CD14-positive monocyte (primary cell): ENCODE data around the gene MAST1. TPM values are rescaled to one million over a fixed set of nuclear protein-coding genes. Genes with fewer than 3 reads are reported as not detected.

Experiments
- DNase-seq, 3 donors: peaks; one replicate each; pipeline ENCODE4 v3.0.0-alpha.2; 2011 to 2022
- H2AFZ ChIP-seq: 2 replicates; pipeline ENCODE4 v1.6.0; 2012; ENCODE audit warnings: mild to moderate bottlenecking, low read depth, low read length, inconsistent platforms; ENCODE audit not compliant: insufficient read depth, poor library complexity, severe bottlenecking
- H3K27ac ChIP-seq, 2 donors: 1 replicate in 1 of 2; 2 replicates in 1 of 2; pipeline ENCODE4 v1.5.1; 2012 to 2013; ENCODE audit warnings: low read length in 2 of 2, control low read depth in 1 of 2, inconsistent platforms in 1 of 2, low read depth in 1 of 2, mild to moderate bottlenecking in 1 of 2
- H3K27me3 ChIP-seq, 2 donors: one replicate each; pipeline versions ENCODE4 v1.6.0 to v1.6.1; 2011 to 2013; ENCODE audit warnings: low read length in 2 of 2; ENCODE audit not compliant: control insufficient read depth in 2 of 2, insufficient read depth in 2 of 2
- H3K36me3 ChIP-seq, 2 donors: replicated peaks in 1 of 2; 1 replicate in 1 of 2; 2 replicates in 1 of 2; pipeline versions ENCODE4 v1.5.1 to v1.6.1; 2012 to 2013; ENCODE audit warnings: low read length in 2 of 2, control low read depth in 1 of 2, inconsistent platforms in 1 of 2, mild to moderate bottlenecking in 1 of 2; ENCODE audit not compliant: insufficient read depth in 2 of 2, control insufficient read depth in 1 of 2
- H3K4me1 ChIP-seq, 2 donors: 1 replicate in 1 of 2; 2 replicates in 1 of 2; pipeline versions ENCODE4 v1.5.1 to v1.6.1; 2012 to 2013; ENCODE audit warnings: low read length in 2 of 2, control low read depth in 1 of 2, inconsistent platforms in 1 of 2, mild to moderate bottlenecking in 1 of 2, moderate library complexity in 1 of 2; ENCODE audit not compliant: insufficient read depth in 2 of 2, control insufficient read depth in 1 of 2
- H3K4me2 ChIP-seq: replicated peaks from 2 replicates; pipeline ENCODE3; 2012; ENCODE audit warnings: low read length, moderate library complexity, mild to moderate bottlenecking; ENCODE audit not compliant: poor library complexity, severe bottlenecking; ENCODE audit errors: extremely low read depth
- H3K4me3 ChIP-seq, 3 experiments: fragments of 200-600 bp in 1 of 3; sonication (generic) in 1 of 3; replicated peaks in 1 of 3; 1 replicate in 2 of 3; 2 replicates in 1 of 3; pipeline ENCODE4 v1.5.1; 2011 to 2013; ENCODE audit warnings: low read length in 3 of 3, mild to moderate bottlenecking in 3 of 3, control low read depth in 2 of 3, low read depth in 2 of 3, inconsistent platforms in 1 of 3, moderate library complexity in 1 of 3
- H3K79me2 ChIP-seq: 2 replicates; pipeline ENCODE4 v1.6.0; 2012; ENCODE audit warnings: mild to moderate bottlenecking, control low read depth, inconsistent platforms, low read length, moderate library complexity; ENCODE audit not compliant: insufficient read depth
- H3K9ac ChIP-seq: 2 replicates; pipeline ENCODE4 v1.6.0; 2017; ENCODE audit warnings: low read length, mild to moderate bottlenecking; ENCODE audit not compliant: insufficient read depth, poor library complexity, severe bottlenecking
- H3K9me3 ChIP-seq, 2 donors: replicated peaks in 1 of 2; 1 replicate in 1 of 2; 2 replicates in 1 of 2; pipeline versions ENCODE4 v1.5.1 to v1.6.1; 2012 to 2013; ENCODE audit warnings: low read length in 2 of 2, control low read depth in 1 of 2; ENCODE audit not compliant: control insufficient read depth in 1 of 2, insufficient read depth in 1 of 2
- H4K20me1 ChIP-seq: 2 replicates; pipeline ENCODE4 v1.6.0; 2012; ENCODE audit warnings: mild to moderate bottlenecking, low read length, control low read depth, moderate library complexity; ENCODE audit not compliant: insufficient read depth
- H3K27ac Mint-ChIP-seq, 7 donors: one replicate each; pipeline ENCODE4 v1.8.0; 2020; ENCODE audit warnings: mild to moderate bottlenecking in 7 of 7, mixed read lengths in 7 of 7, moderate library complexity in 6 of 7, inconsistent platforms in 2 of 7
- H3K27me3 Mint-ChIP-seq, 3 donors: one replicate each; pipeline ENCODE4 v1.8.0; 2021 to 2022; ENCODE audit warnings: low read depth in 3 of 3, mild to moderate bottlenecking in 3 of 3, mixed read lengths in 3 of 3, moderate library complexity in 3 of 3, inconsistent platforms in 1 of 3
- H3K36me3 Mint-ChIP-seq, 2 donors: one replicate each; pipeline ENCODE4 v1.8.0; 2020; ENCODE audit warnings: mixed read lengths in 2 of 2, inconsistent platforms in 1 of 2, mild to moderate bottlenecking in 1 of 2
- H3K4me1 Mint-ChIP-seq: one replicate; pipeline ENCODE4 v1.8.0; 2020; ENCODE audit warnings: mild to moderate bottlenecking, mixed read lengths
- H3K4me3 Mint-ChIP-seq, 2 donors: one replicate each; pipeline ENCODE4 v1.8.0; 2020; ENCODE audit warnings: mild to moderate bottlenecking in 2 of 2, mixed read lengths in 2 of 2, moderate library complexity in 1 of 2
- H3K9me3 Mint-ChIP-seq, 7 donors: one replicate each; pipeline ENCODE4 v1.8.0; 2020 to 2022; ENCODE audit warnings: mixed read lengths in 7 of 7, mild to moderate bottlenecking in 6 of 7, moderate library complexity in 6 of 7, inconsistent platforms in 2 of 7
- WGBS: methylation state at CpG from one replicate; pipeline ENCODE4 v1.1.5; 2013; ENCODE audit warnings: missing lambda C conversion rate; ENCODE audit not compliant: insufficient coverage; 5-methylcytosine and 5-hydroxymethylcytosine counted together
- intact Hi-C, 2 donors: fragments of 100-400 bp; cut with micrococcal nuclease; formaldehyde crosslinking; loops; one replicate each; pipeline versions ENCODE4 v1.15.0 to v1.15.1; 2023
- polyA plus RNA-seq, 3 donors: library from polyadenylated mRNA; depleted of rRNA in 1 of 3; unstranded in 2 of 3; stranded (reverse) in 1 of 3; fragments of 300-500 nt in 2 of 3; fragments of >200 nt in 1 of 3; fragmentation: Illumina TruSeq in 2 of 3; gene quantifications; 1 replicate in 2 of 3; 2 replicates in 1 of 3; pipeline ENCODE4 v1.2.3, GENCODE V29; 2012 to 2021
- TF ChIP-seq, protein P1 (sequence below): fragments of 200-600 bp; IDR thresholded peaks from one replicate; pipeline ENCODE4 v1.8.0; 2022; ENCODE audit warnings: antibody characterized with exemption, mild to moderate bottlenecking

The MAST1 gene
- polyA plus RNA-seq, 3 donors = 0.28 to 3.6 (median 1.1) TPM

DNA sequence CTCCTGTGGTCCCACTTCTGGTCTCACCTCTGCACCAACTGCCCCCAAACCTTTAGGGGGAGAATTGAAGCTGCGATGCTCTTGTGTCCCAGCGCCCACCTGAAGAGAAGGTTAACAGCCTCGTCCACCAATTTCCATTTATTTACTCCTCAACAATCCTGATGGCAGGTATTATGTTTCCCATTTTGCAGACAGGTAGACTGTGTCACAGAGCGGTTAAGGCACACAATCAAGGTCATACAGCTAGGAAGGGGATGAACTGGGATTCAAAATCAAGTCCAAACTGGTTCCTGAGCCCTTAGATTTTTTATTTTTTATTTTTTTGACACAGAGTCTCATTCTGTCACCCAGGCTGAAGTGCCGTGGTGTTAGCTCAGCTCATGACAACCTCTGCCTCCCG, 36.8 kb downstream of the MAST1 start:
- 100% methylated on average over 4 of the region's 6 CpGs for WGBS
- Histone ChIP-seq H3K27ac (no peak overlapping the region), H4K20me1 (peaks cover 29% of the 10 kb centered on the region), H3K9ac (no peak overlapping the region), H3K36me3 (peaks cover 0 to 18% of the 10 kb centered on the region in 2 donors), H3K79me2 (no peaks in the 10 kb centered on the region), H3K27me3 (no peaks in the 10 kb centered on the region), H3K9me3 (peaks cover 0 to 12% of the 10 kb centered on the region in 2 donors), H2AFZ (no peak overlapping the region), H3K4me3 (no peak overlapping the region), H3K4me1 (peaks cover 0 to 7% of the 10 kb centered on the region in 2 donors), H3K4me2 (no peak overlapping the region)
- intact Hi-C loops = no loop called here
- peaks cover 9% of the 10 kb centered on the region for H3K4me1 Mint-ChIP-seq
- DNase-seq = no peak
- no peak overlapping the region for H3K4me3 Mint-ChIP-seq
- peak overlapping the region in 1 of 7 donors; percentile 26 for H3K27ac Mint-ChIP-seq
- H3K9me3 Mint-ChIP-seq = peaks cover 3 to 18% (median 10%) of the 10 kb centered on the region in 7 donors
- TF ChIP-seq, protein P1, sequence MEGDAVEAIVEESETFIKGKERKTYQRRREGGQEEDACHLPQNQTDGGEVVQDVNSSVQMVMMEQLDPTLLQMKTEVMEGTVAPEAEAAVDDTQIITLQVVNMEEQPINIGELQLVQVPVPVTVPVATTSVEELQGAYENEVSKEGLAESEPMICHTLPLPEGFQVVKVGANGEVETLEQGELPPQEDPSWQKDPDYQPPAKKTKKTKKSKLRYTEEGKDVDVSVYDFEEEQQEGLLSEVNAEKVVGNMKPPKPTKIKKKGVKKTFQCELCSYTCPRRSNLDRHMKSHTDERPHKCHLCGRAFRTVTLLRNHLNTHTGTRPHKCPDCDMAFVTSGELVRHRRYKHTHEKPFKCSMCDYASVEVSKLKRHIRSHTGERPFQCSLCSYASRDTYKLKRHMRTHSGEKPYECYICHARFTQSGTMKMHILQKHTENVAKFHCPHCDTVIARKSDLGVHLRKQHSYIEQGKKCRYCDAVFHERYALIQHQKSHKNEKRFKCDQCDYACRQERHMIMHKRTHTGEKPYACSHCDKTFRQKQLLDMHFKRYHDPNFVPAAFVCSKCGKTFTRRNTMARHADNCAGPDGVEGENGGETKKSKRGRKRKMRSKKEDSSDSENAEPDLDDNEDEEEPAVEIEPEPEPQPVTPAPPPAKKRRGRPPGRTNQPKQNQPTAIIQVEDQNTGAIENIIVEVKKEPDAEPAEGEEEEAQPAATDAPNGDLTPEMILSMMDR = no peak
- H3K36me3 Mint-ChIP-seq = peaks cover 13 to 46% of the 10 kb centered on the region in 2 donors
- peaks cover 2 to 4% (median 3%) of the 10 kb centered on the region in 3 donors for H3K27me3 Mint-ChIP-seq

DNA sequence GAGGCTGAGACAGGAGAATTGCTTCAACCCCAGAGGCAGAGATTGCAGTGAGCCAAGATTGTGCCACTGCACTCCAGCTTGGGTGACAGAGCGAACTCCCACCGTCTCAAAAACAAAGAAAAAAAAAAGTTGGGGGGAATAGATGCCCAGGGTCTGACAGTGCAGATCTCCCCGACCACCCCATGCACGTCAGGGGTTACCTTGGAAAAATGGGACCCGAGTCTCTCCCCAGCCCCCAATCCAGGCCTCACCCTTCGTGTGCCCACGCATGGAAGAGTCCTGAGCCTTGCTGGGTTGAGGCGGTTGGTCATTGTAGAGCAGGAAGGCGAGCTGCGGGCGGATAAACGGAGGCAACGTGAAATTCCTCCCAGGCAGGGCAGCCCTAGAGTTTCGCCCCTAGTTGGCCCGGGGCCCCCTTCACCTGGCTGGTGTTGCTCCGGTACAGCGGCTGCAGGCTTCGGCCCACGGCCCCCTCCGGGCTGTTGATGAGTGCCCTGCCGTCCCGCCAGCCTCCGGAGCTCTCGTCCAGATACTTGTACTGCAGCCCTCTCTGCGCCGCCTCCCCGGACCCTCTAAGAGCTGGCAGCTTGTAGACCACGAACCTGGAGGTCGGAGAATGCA, 42.3 kb downstream of the MAST1 start:
- peaks cover 50% of the 10 kb centered on the region for H3K4me1 Mint-ChIP-seq
- Histone ChIP-seq H2AFZ (peak overlapping the region; percentile 68), H3K4me1 (peaks cover 53 to 62% of the 10 kb centered on the region in 2 donors), H3K4me2 (peak overlapping the region; percentile 83), H3K79me2 (no peaks in the 10 kb centered on the region), H4K20me1 (peaks cover 21% of the 10 kb centered on the region), H3K27me3 (no peaks in the 10 kb centered on the region), H3K9me3 (peaks cover 4 to 21% of the 10 kb centered on the region in 2 donors), H3K27ac (peak overlapping the region; percentile 90 to 94), H3K4me3 (peak overlapping the region; percentile 57 to 80 (median 78)), H3K9ac (peak overlapping the region; percentile 86), H3K36me3 (peaks cover 0 to 11% of the 10 kb centered on the region in 2 donors)
- H3K36me3 Mint-ChIP-seq = peaks cover 9 to 26% of the 10 kb centered on the region in 2 donors
- peak overlapping the region; percentile 86 to 92 for H3K4me3 Mint-ChIP-seq
- TF ChIP-seq, protein P1 = no peak
- H3K27me3 Mint-ChIP-seq = peaks cover 0 to 14% (median 8%) of the 10 kb centered on the region in 3 donors
- intact Hi-C loops = loop anchor here in 1 of 2 donors (10.0 kb wide), 2 partner anchors 54 to 84 kb away; partner anchors contain the start of genes CALR, DAND5 and FARSA
- WGBS = 3% methylated on average over 22 of the region's 29 CpGs
- H3K27ac Mint-ChIP-seq = peak overlapping the region; percentile 93 to 98 (median 97)
- peaks cover 8 to 32% (median 18%) of the 10 kb centered on the region in 7 donors for H3K9me3 Mint-ChIP-seq
- DNase-seq = no peak
